CD14-positive monocyte (primary cell): ENCODE measurements around the gene PRKG2. TPM values are rescaled to one million over a fixed set of nuclear protein-coding genes. Genes with fewer than 3 reads are reported as not detected.

Experiments used
- DNase-seq, 3 donors: peaks; one replicate each; pipeline ENCODE4 v3.0.0-alpha.2; 2011 to 2022
- H2AFZ ChIP-seq: 2 replicates; pipeline ENCODE4 v1.6.0; 2012; ENCODE audit warnings: mild to moderate bottlenecking, low read depth, low read length, inconsistent platforms; ENCODE audit not compliant: insufficient read depth, poor library complexity, severe bottlenecking
- H3K27ac ChIP-seq, 2 donors: 1 replicate in 1 of 2; 2 replicates in 1 of 2; pipeline ENCODE4 v1.5.1; 2012 to 2013; ENCODE audit warnings: low read length in 2 of 2, control low read depth in 1 of 2, inconsistent platforms in 1 of 2, low read depth in 1 of 2, mild to moderate bottlenecking in 1 of 2
- H3K27me3 ChIP-seq, 2 donors: one replicate each; pipeline versions ENCODE4 v1.6.0 to v1.6.1; 2011 to 2013; ENCODE audit warnings: low read length in 2 of 2; ENCODE audit not compliant: control insufficient read depth in 2 of 2, insufficient read depth in 2 of 2
- H3K36me3 ChIP-seq, 2 donors: replicated peaks in 1 of 2; 1 replicate in 1 of 2; 2 replicates in 1 of 2; pipeline versions ENCODE4 v1.5.1 to v1.6.1; 2012 to 2013; ENCODE audit warnings: low read length in 2 of 2, control low read depth in 1 of 2, inconsistent platforms in 1 of 2, mild to moderate bottlenecking in 1 of 2; ENCODE audit not compliant: insufficient read depth in 2 of 2, control insufficient read depth in 1 of 2
- H3K4me1 ChIP-seq, 2 donors: 1 replicate in 1 of 2; 2 replicates in 1 of 2; pipeline versions ENCODE4 v1.5.1 to v1.6.1; 2012 to 2013; ENCODE audit warnings: low read length in 2 of 2, control low read depth in 1 of 2, inconsistent platforms in 1 of 2, mild to moderate bottlenecking in 1 of 2, moderate library complexity in 1 of 2; ENCODE audit not compliant: insufficient read depth in 2 of 2, control insufficient read depth in 1 of 2
- H3K4me2 ChIP-seq: replicated peaks from 2 replicates; pipeline ENCODE3; 2012; ENCODE audit warnings: low read length, moderate library complexity, mild to moderate bottlenecking; ENCODE audit not compliant: poor library complexity, severe bottlenecking; ENCODE audit errors: extremely low read depth
- H3K4me3 ChIP-seq, 3 experiments: fragments of 200-600 bp in 1 of 3; sonication (generic) in 1 of 3; replicated peaks in 1 of 3; 1 replicate in 2 of 3; 2 replicates in 1 of 3; pipeline ENCODE4 v1.5.1; 2011 to 2013; ENCODE audit warnings: low read length in 3 of 3, mild to moderate bottlenecking in 3 of 3, control low read depth in 2 of 3, low read depth in 2 of 3, inconsistent platforms in 1 of 3, moderate library complexity in 1 of 3
- H3K79me2 ChIP-seq: 2 replicates; pipeline ENCODE4 v1.6.0; 2012; ENCODE audit warnings: mild to moderate bottlenecking, control low read depth, inconsistent platforms, low read length, moderate library complexity; ENCODE audit not compliant: insufficient read depth
- H3K9ac ChIP-seq: 2 replicates; pipeline ENCODE4 v1.6.0; 2017; ENCODE audit warnings: low read length, mild to moderate bottlenecking; ENCODE audit not compliant: insufficient read depth, poor library complexity, severe bottlenecking
- H3K9me3 ChIP-seq, 2 donors: replicated peaks in 1 of 2; 1 replicate in 1 of 2; 2 replicates in 1 of 2; pipeline versions ENCODE4 v1.5.1 to v1.6.1; 2012 to 2013; ENCODE audit warnings: low read length in 2 of 2, control low read depth in 1 of 2; ENCODE audit not compliant: control insufficient read depth in 1 of 2, insufficient read depth in 1 of 2
- H4K20me1 ChIP-seq: 2 replicates; pipeline ENCODE4 v1.6.0; 2012; ENCODE audit warnings: mild to moderate bottlenecking, low read length, control low read depth, moderate library complexity; ENCODE audit not compliant: insufficient read depth
- H3K27ac Mint-ChIP-seq, 7 donors: one replicate each; pipeline ENCODE4 v1.8.0; 2020; ENCODE audit warnings: mild to moderate bottlenecking in 7 of 7, mixed read lengths in 7 of 7, moderate library complexity in 6 of 7, inconsistent platforms in 2 of 7
- H3K27me3 Mint-ChIP-seq, 3 donors: one replicate each; pipeline ENCODE4 v1.8.0; 2021 to 2022; ENCODE audit warnings: low read depth in 3 of 3, mild to moderate bottlenecking in 3 of 3, mixed read lengths in 3 of 3, moderate library complexity in 3 of 3, inconsistent platforms in 1 of 3
- H3K36me3 Mint-ChIP-seq, 2 donors: one replicate each; pipeline ENCODE4 v1.8.0; 2020; ENCODE audit warnings: mixed read lengths in 2 of 2, inconsistent platforms in 1 of 2, mild to moderate bottlenecking in 1 of 2
- H3K4me1 Mint-ChIP-seq: one replicate; pipeline ENCODE4 v1.8.0; 2020; ENCODE audit warnings: mild to moderate bottlenecking, mixed read lengths
- H3K4me3 Mint-ChIP-seq, 2 donors: one replicate each; pipeline ENCODE4 v1.8.0; 2020; ENCODE audit warnings: mild to moderate bottlenecking in 2 of 2, mixed read lengths in 2 of 2, moderate library complexity in 1 of 2
- H3K9me3 Mint-ChIP-seq, 7 donors: one replicate each; pipeline ENCODE4 v1.8.0; 2020 to 2022; ENCODE audit warnings: mixed read lengths in 7 of 7, mild to moderate bottlenecking in 6 of 7, moderate library complexity in 6 of 7, inconsistent platforms in 2 of 7
- WGBS: methylation state at CpG from one replicate; pipeline ENCODE4 v1.1.5; 2013; ENCODE audit warnings: missing lambda C conversion rate; ENCODE audit not compliant: insufficient coverage; 5-methylcytosine and 5-hydroxymethylcytosine counted together
- intact Hi-C, 2 donors: fragments of 100-400 bp; cut with micrococcal nuclease; formaldehyde crosslinking; loops; one replicate each; pipeline versions ENCODE4 v1.15.0 to v1.15.1; 2023
- polyA plus RNA-seq, 3 donors: library from polyadenylated mRNA; depleted of rRNA in 1 of 3; unstranded in 2 of 3; stranded (reverse) in 1 of 3; fragments of 300-500 nt in 2 of 3; fragments of >200 nt in 1 of 3; fragmentation: Illumina TruSeq in 2 of 3; gene quantifications; 1 replicate in 2 of 3; 2 replicates in 1 of 3; pipeline ENCODE4 v1.2.3, GENCODE V29; 2012 to 2021
- TF ChIP-seq, protein P1 (sequence below): fragments of 200-600 bp; IDR thresholded peaks from one replicate; pipeline ENCODE4 v1.8.0; 2022; ENCODE audit warnings: antibody characterized with exemption, mild to moderate bottlenecking

Gene PRKG2
- polyA plus RNA-seq, 3 donors, result 0.10 TPM; not detected in 2

DNA sequence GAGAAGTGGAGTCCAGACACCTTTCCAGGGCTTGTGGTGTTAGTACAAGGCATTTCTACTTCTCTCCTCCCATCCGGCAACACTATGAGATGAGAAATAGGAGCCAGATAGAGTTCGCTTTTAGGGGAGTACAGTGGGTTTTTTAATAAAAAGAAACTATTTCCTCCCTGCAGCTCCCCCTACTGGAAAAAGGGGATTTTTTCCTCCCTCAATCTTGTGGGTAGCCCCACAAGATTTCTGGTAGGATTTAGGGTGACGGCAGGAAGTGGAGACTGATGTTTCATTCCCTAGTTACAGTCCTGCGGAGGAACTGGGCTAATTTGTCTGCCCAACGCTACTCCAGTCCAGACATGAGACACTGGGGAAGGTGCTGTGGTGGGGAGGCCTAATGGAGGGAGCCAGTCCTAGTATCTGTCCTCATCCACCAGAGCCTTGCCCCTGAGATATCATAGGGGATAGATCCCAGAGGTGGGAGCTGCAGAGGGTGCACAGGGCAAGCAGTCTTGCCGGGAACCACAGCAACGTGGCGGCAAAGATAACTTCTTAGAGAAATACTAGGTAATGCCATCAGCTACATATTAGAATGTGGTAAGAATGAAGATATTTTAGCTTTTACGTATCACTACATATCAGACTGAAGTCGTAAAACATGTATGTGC is 45.5 kb upstream of the PRKG2 start:
- intact Hi-C loops, result no loop called here
- no peak overlapping the region for H3K9ac ChIP-seq
- DNase-seq, result no peak
- peaks cover 0 to 2% (median 0%) of the 10 kb centered on the region in 3 donors for H3K27me3 Mint-ChIP-seq
- no peak overlapping the region for H3K27ac ChIP-seq
- H3K36me3 ChIP-seq, result no peaks in the 10 kb centered on the region
- no peaks in the 10 kb centered on the region for H3K9me3 ChIP-seq
- TF ChIP-seq, protein P1, sequence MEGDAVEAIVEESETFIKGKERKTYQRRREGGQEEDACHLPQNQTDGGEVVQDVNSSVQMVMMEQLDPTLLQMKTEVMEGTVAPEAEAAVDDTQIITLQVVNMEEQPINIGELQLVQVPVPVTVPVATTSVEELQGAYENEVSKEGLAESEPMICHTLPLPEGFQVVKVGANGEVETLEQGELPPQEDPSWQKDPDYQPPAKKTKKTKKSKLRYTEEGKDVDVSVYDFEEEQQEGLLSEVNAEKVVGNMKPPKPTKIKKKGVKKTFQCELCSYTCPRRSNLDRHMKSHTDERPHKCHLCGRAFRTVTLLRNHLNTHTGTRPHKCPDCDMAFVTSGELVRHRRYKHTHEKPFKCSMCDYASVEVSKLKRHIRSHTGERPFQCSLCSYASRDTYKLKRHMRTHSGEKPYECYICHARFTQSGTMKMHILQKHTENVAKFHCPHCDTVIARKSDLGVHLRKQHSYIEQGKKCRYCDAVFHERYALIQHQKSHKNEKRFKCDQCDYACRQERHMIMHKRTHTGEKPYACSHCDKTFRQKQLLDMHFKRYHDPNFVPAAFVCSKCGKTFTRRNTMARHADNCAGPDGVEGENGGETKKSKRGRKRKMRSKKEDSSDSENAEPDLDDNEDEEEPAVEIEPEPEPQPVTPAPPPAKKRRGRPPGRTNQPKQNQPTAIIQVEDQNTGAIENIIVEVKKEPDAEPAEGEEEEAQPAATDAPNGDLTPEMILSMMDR, result peak; percentile 31
- no peaks in the 10 kb centered on the region for H3K27me3 ChIP-seq
- H3K4me1 ChIP-seq, result no peaks in the 10 kb centered on the region
- no peak overlapping the region for H3K4me3 Mint-ChIP-seq
- no peak overlapping the region for H3K4me2 ChIP-seq
- H2AFZ ChIP-seq, result no peak overlapping the region
- peaks cover 0 to 6% (median 2%) of the 10 kb centered on the region in 7 donors for H3K9me3 Mint-ChIP-seq
- H3K4me3 ChIP-seq, result no peak overlapping the region
- H4K20me1 ChIP-seq, result no peaks in the 10 kb centered on the region
- H3K4me1 Mint-ChIP-seq, result no peaks in the 10 kb centered on the region
- H3K36me3 Mint-ChIP-seq, result no peaks in the 10 kb centered on the region
- H3K27ac Mint-ChIP-seq, result no peak overlapping the region
- no peaks in the 10 kb centered on the region for H3K79me2 ChIP-seq
- 83% methylated on average over 2 of the region's 10 CpGs for WGBS

GRCh38 chr4:81258841-81259550 is 44.0 kb upstream of the PRKG2 start:
- Histone ChIP-seq H3K27ac (no peak overlapping the region), H3K4me3 (no peak overlapping the region), H3K4me2 (no peak overlapping the region), H3K9me3 (no peaks in the 10 kb centered on the region), H3K27me3 (no peaks in the 10 kb centered on the region), H3K36me3 (no peaks in the 10 kb centered on the region), H3K4me1 (no peaks in the 10 kb centered on the region), H2AFZ (no peak overlapping the region), H4K20me1 (no peaks in the 10 kb centered on the region), H3K79me2 (no peaks in the 10 kb centered on the region), H3K9ac (no peak overlapping the region)
- H3K9me3 Mint-ChIP-seq, result peaks cover 0 to 3% (median 1%) of the 10 kb centered on the region in 7 donors
- intact Hi-C loops, result no loop called here
- H3K27ac Mint-ChIP-seq, result no peak overlapping the region
- TF ChIP-seq, protein P1, result no peak
- H3K4me1 Mint-ChIP-seq, result no peaks in the 10 kb centered on the region
- no peaks in the 10 kb centered on the region for H3K36me3 Mint-ChIP-seq
- DNase-seq, result no peak
- H3K27me3 Mint-ChIP-seq, result peaks cover 0 to 2% (median 0%) of the 10 kb centered on the region in 3 donors
- H3K4me3 Mint-ChIP-seq, result no peak overlapping the region
